ENCODE measurements around the gene ZFHX3. TPM values are rescaled to one million over a fixed set of nuclear protein-coding genes. Genes with fewer than 3 reads are reported as not detected.

Gene ZFHX3
- total RNA-seq, 1 experiment from 2014 or later = 1.5 TPM

GRCh38 chr16:72921620-72922019 is 126.3 kb downstream of the ZFHX3 start:
- no peak overlapping the region for H2BK12ac ChIP-seq (ENCODE audit: insufficient read length, low read depth, low read length)
- Mint-ChIP-seq H3K4me3 (no peak overlapping the region), H3K27ac (no peak overlapping the region), H3K36me3 (ENCODE audit: insufficient read depth in 1 of 3, low read depth in 3 of 3) (no peaks in the 10 kb centered on the region), H3K4me1 (peaks cover 0 to 5% of the 10 kb centered on the region in 2 experiments; a peak in 3 of 4 replicates), H3K9me3 (no peaks in the 10 kb centered on the region), H3K27me3 (ENCODE audit: low read depth) (peaks cover 4% of the 10 kb centered on the region)
- H4K8ac ChIP-seq (replicated peaks; ENCODE audit: insufficient read length, low read depth, low read length) = no peak overlapping the region
- no peak overlapping the region for H2AK5ac ChIP-seq (ENCODE audit: insufficient read length, low read length)
- H2BK120ac ChIP-seq (ENCODE audit: low read depth, low read length, poor library complexity, severe bottlenecking) = no peak overlapping the region
- no peak overlapping the region for H3T11ph ChIP-seq (ENCODE audit: low read length)
- WGBS (ENCODE audit: extremely low coverage, insufficient read length, low lambda C conversion rate) = no CpG with 5 or more reads among the region's 15 CpGs
- no peak overlapping the region for H3K23ac ChIP-seq (ENCODE audit: insufficient read length, low read depth, low read length)
- no peak overlapping the region for H2BK15ac ChIP-seq (ENCODE audit: low read depth, low read length)
- no peaks in the 10 kb centered on the region for H3K79me2 ChIP-seq (ENCODE audit: insufficient read depth, low read length)
- H2BK20ac ChIP-seq (ENCODE audit: low read depth, low read length, poor library complexity, severe bottlenecking) = no peak overlapping the region
- no peaks in the 10 kb centered on the region for H3K9me3 ChIP-seq (ENCODE audit: control insufficient read depth, low read depth, low read length)
- H4K20me1 ChIP-seq (ENCODE audit: control insufficient read depth, insufficient read depth, insufficient read length) = no peaks in the 10 kb centered on the region
- H3K4ac ChIP-seq (ENCODE audit: low read depth, low read length) = no peak overlapping the region
- DNase-seq = no peak
- H2AFZ ChIP-seq (ENCODE audit: low read length) = no peak overlapping the region
- no peak overlapping the region for H4K91ac ChIP-seq (ENCODE audit: insufficient read length, low read depth, low read length)
- no peaks in the 10 kb centered on the region for H3K23me2 ChIP-seq (ENCODE audit: insufficient read length, low read depth, low read length, poor library complexity, severe bottlenecking)
- no peaks in the 10 kb centered on the region for H3K27me3 ChIP-seq (ENCODE audit: insufficient read depth, low read length)
- TF ChIP-seq CTCF (conservative IDR thresholded peaks at IDR 0.05) = no peak
- no peak overlapping the region for H3K56ac ChIP-seq (ENCODE audit: insufficient read length, low read depth, low read length)
- H3K18ac ChIP-seq (ENCODE audit: insufficient read length, low read depth, low read length) = no peak overlapping the region
- H4K5ac ChIP-seq (ENCODE audit: insufficient read length, low read depth, low read length) = no peak overlapping the region
- no peaks in the 10 kb centered on the region for H3K4me1 ChIP-seq (ENCODE audit: insufficient read depth, low read length)
- H3K4me2 ChIP-seq (ENCODE audit: insufficient read depth, insufficient read length, low read length) = no peak overlapping the region
- no peak overlapping the region for H3K27ac ChIP-seq (ENCODE audit: insufficient read length, low read depth, low read length)
- no peak overlapping the region for H3K9ac ChIP-seq (ENCODE audit: extremely low read depth, insufficient read length, low read length)
- no peak overlapping the region for H2BK5ac ChIP-seq (ENCODE audit: insufficient read length, low read length)
- H3K79me1 ChIP-seq (ENCODE audit: insufficient read depth, low read depth, low read length, poor library complexity, severe bottlenecking) = no peaks in the 10 kb centered on the region
- no peak overlapping the region for H3K14ac ChIP-seq (ENCODE audit: insufficient read depth, low read length)

Measured in H9 (cell line).